GM12878 (cell line): ENCODE measurements around the gene GDE1. TPM values are rescaled to one million over a fixed set of nuclear protein-coding genes. Genes with fewer than 3 reads are reported as not detected.

Experiments used
- ATAC-seq: fragments of 200-7000 bp; cut with Tn5 transposase; 3 replicates; pipeline ENCODE4 v1.9.1; 2020; ENCODE audit warnings: mild to moderate bottlenecking, moderate library complexity
- BruUV-seq: library from RNA; stranded (reverse); fragments of 400-500 nt; replicated peaks from 2 replicates; lab custom pipeline; 2021; lab: Mats Ljungman, UMichigan
- CTCF ChIA-PET: fragments of 300-600 bp; sonication (Branson Sonifier 250); formaldehyde crosslinking; extraction: SDS; loops from one replicate; lab custom pipeline; 2021; ENCODE audit warnings: inconsistent platforms; lab: Yijun Ruan, JAX
- POLR2A ChIA-PET: fragments of 350-600 bp; formaldehyde crosslinking; extraction: SDS; loops from one replicate; lab custom pipeline; 2021; ENCODE audit warnings: inconsistent platforms; lab: Charles Lee
- RAD21 ChIA-PET: fragments of 300-600 bp; sonication (Branson Sonifier 250); formaldehyde crosslinking; loops from one replicate; lab custom pipeline; 2023; ENCODE audit warnings: antibody characterized with exemption; ENCODE audit not compliant: unreplicated experiment; lab: Charles Lee
- SMC1A ChIA-PET: fragments of 300-600 bp; sonication (Branson Sonifier 250); formaldehyde crosslinking; loops from one replicate; lab custom pipeline; 2023; ENCODE audit not compliant: unreplicated experiment, uncharacterized antibody; lab: Charles Lee
- DNase-seq: peaks from one replicate; pipeline ENCODE4 v3.0.0-alpha.2; 2011; ENCODE audit warnings: low read depth, low spot score
- FAIRE-seq: peaks from 3 replicates; lab custom pipeline; 2011; peaks lifted over from hg19 to GRCh38; lab: Jason Lieb, UNC
- H2AFZ ChIP-seq: 2 replicates; pipeline ENCODE4 v1.6.0; 2011; ENCODE audit warnings: low read depth, low read length, control low read depth; ENCODE audit not compliant: control insufficient read depth
- H3K27ac ChIP-seq: 2 replicates; pipeline ENCODE4 v1.5.1; 2011; ENCODE audit warnings: control low read depth; ENCODE audit not compliant: control insufficient read depth, insufficient read depth
- H3K27me3 ChIP-seq, 2 experiments: replicated peaks in 1 of 2; 2 replicates each; pipeline versions ENCODE4 v1.6.0 to v1.6.1; 2011; ENCODE audit warnings: low read length in 1 of 2; ENCODE audit not compliant: control insufficient read depth in 2 of 2, insufficient read depth in 2 of 2
- H3K36me3 ChIP-seq, 2 experiments: 2 replicates each; pipeline ENCODE4 v1.5.1; 2011; ENCODE audit warnings: low read length in 1 of 2; ENCODE audit not compliant: control insufficient read depth in 2 of 2, insufficient read depth in 2 of 2
- H3K4me1 ChIP-seq: 2 replicates; pipeline ENCODE4 v1.6.1; 2011; ENCODE audit warnings: mild to moderate bottlenecking, low read length, moderate library complexity, mixed read lengths; ENCODE audit not compliant: control insufficient read depth, insufficient read depth
- H3K4me2 ChIP-seq: 2 replicates; pipeline ENCODE4 v1.6.0; 2011; ENCODE audit warnings: control low read depth; ENCODE audit not compliant: control insufficient read depth, insufficient read depth
- H3K4me3 ChIP-seq: fragments of 200-600 bp; sonication (generic); 2 replicates; pipeline ENCODE4 v1.5.1; 2016
- H3K79me2 ChIP-seq: 2 replicates; pipeline ENCODE4 v1.6.0; 2011; ENCODE audit warnings: low read length; ENCODE audit not compliant: control insufficient read depth, insufficient read depth
- H3K9ac ChIP-seq: 2 replicates; pipeline ENCODE4 v1.8.0; 2011; ENCODE audit warnings: low read length, control low read depth, mixed read lengths; ENCODE audit not compliant: control insufficient read depth, insufficient read depth
- H3K9me3 ChIP-seq: replicated peaks from 3 replicates; pipeline ENCODE4 v1.5.1; 2011; ENCODE audit warnings: mild to moderate bottlenecking, low read length; ENCODE audit not compliant: control insufficient read depth, insufficient read depth
- H4K20me1 ChIP-seq: 2 replicates; pipeline ENCODE4 v1.6.0; 2011; ENCODE audit not compliant: control insufficient read depth, insufficient read depth
- DPF2 ChIP-seq: fragments of 450-650 bp; IDR thresholded peaks from 2 replicates; pipeline ENCODE4 v1.6.1; 2017; ENCODE audit warnings: mild to moderate bottlenecking
- SMAD1 ChIP-seq: fragments of 450-650 bp; IDR thresholded peaks from 2 replicates; pipeline ENCODE4 v1.6.1; 2018; ENCODE audit warnings: mild to moderate bottlenecking, low read depth; ENCODE audit not compliant: partially characterized antibody
- SMC3 ChIP-seq: IDR thresholded peaks from 2 replicates; pipeline ENCODE4 v1.6.1; 2011; ENCODE audit warnings: low read length, improper control_type of control experiment, borderline replicate concordance
- TBL1XR1 ChIP-seq: IDR thresholded peaks from 2 replicates; pipeline ENCODE4 v1.6.1; 2012; ENCODE audit warnings: low read depth, low read length, improper control_type of control experiment
- WRNIP1 ChIP-seq: IDR thresholded peaks from 2 replicates; pipeline ENCODE4 v1.6.1; 2011; ENCODE audit warnings: low read depth, low read length, improper control_type of control experiment, borderline replicate concordance
- WGBS: methylation state at CpG from one replicate; pipeline ENCODE4 v1.1.6; 2016; ENCODE audit warnings: low lambda C conversion rate; ENCODE audit not compliant: insufficient replicate concordance, insufficient coverage; ENCODE audit errors: missing lambda C conversion rate; 5-methylcytosine and 5-hydroxymethylcytosine counted together
- in situ Hi-C: fragments of 300-500 bp; cut with MboI; formaldehyde crosslinking; loops from 9 replicates; pipeline ENCODE4 v1.14.3; 2018; ENCODE audit warnings: mixed read lengths
- intact Hi-C: fragments of 100-400 bp; cut with micrococcal nuclease; formaldehyde crosslinking; loops from one replicate; pipeline ENCODE4 v1.14.2; 2022; ENCODE audit not compliant: unreplicated experiment
- polyA plus RNA-seq, 11 experiments: library from polyadenylated mRNA; depleted of rRNA in 4 of 11; unstranded in 6 of 11; stranded (reverse) in 5 of 11; fragments of >200 nt; fragmentation: Nextera tagmentation in 4 of 11; fragmentation: Illumina TruSeq in 1 of 11; extraction: Ambion mirVana in 4 of 11; extraction: Trizol in 1 of 11; gene quantifications; 1 replicate in 1 of 11; 2 replicates in 10 of 11; pipeline versions ENCODE4 v1.2.1 to v1.2.3, GENCODE V29; 2011 to 2016; ENCODE audit warnings: inconsistent platforms in 2 of 11, missing spikeins in 2 of 11, low read depth in 1 of 11
- total RNA-seq, 4 experiments: library from RNA; depleted of rRNA in 3 of 4; stranded (reverse); fragments of >200 nt in 3 of 4; fragmentation: Illumina TruSeq in 1 of 4; extraction: Trizol in 1 of 4; gene quantifications; 2 replicates each; pipeline versions ENCODE4 v1.2.1 to v1.2.3, GENCODE V29; 2013 to 2021
- TF ChIP-seq, protein P1 (sequence below): fragments of 450-650 bp; IDR thresholded peaks from 2 replicates; pipeline ENCODE4 v1.6.1; 2018; ENCODE audit warnings: borderline replicate concordance, mild to moderate bottlenecking; ENCODE audit not compliant: partially characterized antibody
- TF ChIP-seq, protein P2 (sequence below): IDR thresholded peaks from 2 replicates; pipeline ENCODE4 v1.6.1; 2011; ENCODE audit warnings: mild to moderate bottlenecking, low read depth, low read length, moderate library complexity; ENCODE audit not compliant: insufficient replicate concordance

Gene GDE1
- total and polyA plus RNA-seq, 10 of the 15 experiments (the other 5 are each of a cell fraction or from before 2014, with no cell fraction given): 14.8 to 31.8 (median 21.0) TPM

DNA sequence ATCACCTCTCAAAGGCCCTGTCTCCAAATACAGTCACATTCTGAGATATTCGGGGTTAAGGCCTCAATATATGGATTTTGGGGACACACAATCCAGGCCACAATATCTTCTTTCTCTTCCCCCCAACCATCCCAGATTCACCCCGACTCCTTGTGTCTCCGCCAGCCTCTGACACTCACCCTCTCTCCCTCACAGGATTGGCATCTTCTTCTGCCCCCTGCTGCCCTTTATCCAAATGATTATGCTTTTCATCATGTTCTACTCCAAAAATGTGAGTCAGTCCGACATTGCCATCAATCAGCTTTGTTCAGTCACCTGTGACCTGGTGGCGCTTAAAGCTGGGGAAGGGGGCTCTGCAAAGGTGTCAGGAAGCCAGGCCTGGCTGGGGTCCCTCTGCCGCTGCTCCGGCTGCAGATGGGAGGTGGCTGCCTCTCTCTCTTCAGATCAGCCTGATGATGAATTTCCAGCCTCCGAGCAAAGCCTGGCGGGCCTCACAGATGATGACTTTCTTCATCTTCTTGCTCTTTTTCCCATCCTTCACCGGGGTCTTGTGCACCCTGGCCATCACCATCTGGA lies 35.1 kb downstream of the GDE1 start:
- H2AFZ ChIP-seq: no peak overlapping the region
- no peak overlapping the region for H3K4me3 ChIP-seq
- SMC1A ChIA-PET: no interaction called here
- H3K9ac ChIP-seq: no peak overlapping the region
- no TSS peak for BruUV-seq
- no peak overlapping the region for H3K4me2 ChIP-seq
- DNase-seq (no peak), ATAC-seq (no peak), FAIRE-seq (no peak)
- RAD21 ChIA-PET: no interaction called here
- in situ Hi-C loops (no loop called here), intact Hi-C loops (no loop called here)
- no peaks in the 10 kb centered on the region for H3K79me2 ChIP-seq
- H3K36me3 ChIP-seq: no peaks in the 10 kb centered on the region
- no peaks in the 10 kb centered on the region for H3K9me3 ChIP-seq
- 40% methylated on average over 10 of the region's 10 CpGs for WGBS
- no peaks in the 10 kb centered on the region for H3K27me3 ChIP-seq
- no peak overlapping the region for H3K27ac ChIP-seq
- no peaks in the 10 kb centered on the region for H4K20me1 ChIP-seq
- H3K4me1 ChIP-seq: no peaks in the 10 kb centered on the region
- CTCF ChIA-PET: no interaction called here
- POLR2A ChIA-PET: no interaction called here
- TF ChIP-seq DPF2 (no peak), WRNIP1 (no peak), SMAD1 (no peak), SMC3 (no peak), TBL1XR1 (no peak)
- TF ChIP-seq, protein P1, sequence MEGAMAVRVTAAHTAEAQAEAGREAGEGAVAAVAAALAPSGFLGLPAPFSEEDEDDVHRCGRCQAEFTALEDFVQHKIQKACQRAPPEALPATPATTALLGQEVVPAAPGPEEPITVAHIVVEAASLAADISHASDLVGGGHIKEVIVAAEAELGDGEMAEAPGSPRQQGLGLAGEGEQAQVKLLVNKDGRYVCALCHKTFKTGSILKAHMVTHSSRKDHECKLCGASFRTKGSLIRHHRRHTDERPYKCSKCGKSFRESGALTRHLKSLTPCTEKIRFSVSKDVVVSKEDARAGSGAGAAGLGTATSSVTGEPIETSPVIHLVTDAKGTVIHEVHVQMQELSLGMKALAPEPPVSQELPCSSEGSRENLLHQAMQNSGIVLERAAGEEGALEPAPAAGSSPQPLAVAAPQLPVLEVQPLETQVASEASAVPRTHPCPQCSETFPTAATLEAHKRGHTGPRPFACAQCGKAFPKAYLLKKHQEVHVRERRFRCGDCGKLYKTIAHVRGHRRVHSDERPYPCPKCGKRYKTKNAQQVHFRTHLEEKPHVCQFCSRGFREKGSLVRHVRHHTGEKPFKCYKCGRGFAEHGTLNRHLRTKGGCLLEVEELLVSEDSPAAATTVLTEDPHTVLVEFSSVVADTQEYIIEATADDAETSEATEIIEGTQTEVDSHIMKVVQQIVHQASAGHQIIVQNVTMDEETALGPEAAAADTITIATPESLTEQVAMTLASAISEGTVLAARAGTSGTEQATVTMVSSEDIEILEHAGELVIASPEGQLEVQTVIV: no peak
- TF ChIP-seq, protein P2, sequence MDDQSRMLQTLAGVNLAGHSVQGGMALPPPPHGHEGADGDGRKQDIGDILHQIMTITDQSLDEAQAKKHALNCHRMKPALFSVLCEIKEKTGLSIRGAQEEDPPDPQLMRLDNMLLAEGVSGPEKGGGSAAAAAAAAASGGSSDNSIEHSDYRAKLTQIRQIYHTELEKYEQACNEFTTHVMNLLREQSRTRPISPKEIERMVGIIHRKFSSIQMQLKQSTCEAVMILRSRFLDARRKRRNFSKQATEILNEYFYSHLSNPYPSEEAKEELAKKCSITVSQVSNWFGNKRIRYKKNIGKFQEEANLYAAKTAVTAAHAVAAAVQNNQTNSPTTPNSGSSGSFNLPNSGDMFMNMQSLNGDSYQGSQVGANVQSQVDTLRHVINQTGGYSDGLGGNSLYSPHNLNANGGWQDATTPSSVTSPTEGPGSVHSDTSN: no peak
